ENCODE measurements around the gene PPP1R13L.

- TF ChIP-seq CTCF (IDR thresholded peaks at IDR 0.05) (no peak), ZSCAN18 (CRISPR knock-in tag; IDR thresholded peaks at IDR 0.05) (no peak), NFYB (CRISPR knock-in tag; conservative IDR thresholded peaks at IDR 0.05; ENCODE audit: low read depth) (no peak; the same call in 1 of the 2 replicates), ATF3 (CRISPR knock-in tag; conservative IDR thresholded peaks at IDR 0.05) (no peak), USF2 (CRISPR knock-in tag; IDR thresholded peaks at IDR 0.05) (peak; percentile 82), ATF2 (CRISPR knock-in tag; IDR thresholded peaks at IDR 0.05; ENCODE audit: borderline replicate concordance, low read depth) (no peak), ZBTB21 (CRISPR knock-in tag; IDR thresholded peaks at IDR 0.05; ENCODE audit: borderline replicate concordance) (no peak), JUN (CRISPR knock-in tag; IDR thresholded peaks at IDR 0.05) (no peak), ZNF317 (CRISPR knock-in tag; IDR thresholded peaks at IDR 0.05; ENCODE audit: borderline replicate concordance, low read depth) (no peak)
Measured at GRCh38 chr19:45333609-45334303, 71.1 kb downstream of the PPP1R13L start.

Data from WTC11 (cell line).